ENCODE measurements around the gene RHAG.
A peak's percentile ranks its signal among the peaks of the same experiment; 100 is the strongest.
"Not testable (repeated sequence)": the region's sequence is repeated elsewhere in the genome, so short reads cannot be mapped to it uniquely, and the experiment has no call there.

Gene RHAG

GRCh38 chr6:49635978-49636712 is 494 bp downstream of the RHAG start:
- DNase-seq: peak; percentile 77

GRCh38 chr6:49635480-49635879 is 1.2 kb downstream of the RHAG start:
- DNase-seq: peak; percentile 62

- DNase-seq: peak; percentile 61
Observed at GRCh38 chr6:49634836-49635218, 1.8 kb downstream of the RHAG start.

GRCh38 chr6:49634092-49634835 is 2.4 kb downstream of the RHAG start:
- DNase-seq: peak; percentile 61

DNA sequence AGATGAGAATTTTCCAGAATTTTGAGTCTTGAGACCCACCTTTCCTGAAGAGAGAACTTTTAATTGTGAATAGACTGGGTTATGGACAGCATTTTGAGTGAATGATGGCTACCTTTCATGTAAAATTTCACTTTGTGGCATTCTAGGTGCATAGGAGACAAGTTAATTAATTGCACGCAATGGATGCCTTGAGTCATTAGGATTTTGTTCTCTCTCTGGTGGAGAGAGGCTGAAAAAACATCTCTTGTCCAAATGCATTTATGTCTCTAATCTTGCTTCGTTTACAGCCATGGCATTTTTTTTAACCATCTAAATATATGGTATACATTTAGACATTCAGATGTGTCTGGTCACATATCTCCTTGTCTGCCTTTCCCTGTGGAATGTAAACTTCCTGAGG is 3.1 kb downstream of the RHAG start:
- DNase-seq: peak; percentile 59

DNA sequence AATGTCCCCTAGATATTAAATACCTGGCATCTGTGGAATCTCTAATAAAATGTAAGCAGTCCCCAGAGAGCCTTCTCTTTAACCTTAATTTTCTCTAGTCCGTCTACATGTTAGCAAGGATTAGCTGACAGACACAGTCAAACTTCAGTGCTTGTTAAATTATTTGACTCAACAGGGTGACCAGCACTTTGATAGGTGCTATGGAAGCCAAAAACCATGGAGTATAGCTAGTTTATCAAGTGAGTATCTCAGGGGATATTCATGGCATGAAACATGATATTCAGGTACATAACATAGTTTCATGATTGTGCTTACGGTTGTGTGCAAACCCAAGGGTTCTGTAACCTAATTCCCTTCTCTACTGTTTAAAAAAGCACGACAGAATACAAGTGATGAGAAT is 3.9 kb downstream of the RHAG start:
- DNase-seq: peak; percentile 64

DNA sequence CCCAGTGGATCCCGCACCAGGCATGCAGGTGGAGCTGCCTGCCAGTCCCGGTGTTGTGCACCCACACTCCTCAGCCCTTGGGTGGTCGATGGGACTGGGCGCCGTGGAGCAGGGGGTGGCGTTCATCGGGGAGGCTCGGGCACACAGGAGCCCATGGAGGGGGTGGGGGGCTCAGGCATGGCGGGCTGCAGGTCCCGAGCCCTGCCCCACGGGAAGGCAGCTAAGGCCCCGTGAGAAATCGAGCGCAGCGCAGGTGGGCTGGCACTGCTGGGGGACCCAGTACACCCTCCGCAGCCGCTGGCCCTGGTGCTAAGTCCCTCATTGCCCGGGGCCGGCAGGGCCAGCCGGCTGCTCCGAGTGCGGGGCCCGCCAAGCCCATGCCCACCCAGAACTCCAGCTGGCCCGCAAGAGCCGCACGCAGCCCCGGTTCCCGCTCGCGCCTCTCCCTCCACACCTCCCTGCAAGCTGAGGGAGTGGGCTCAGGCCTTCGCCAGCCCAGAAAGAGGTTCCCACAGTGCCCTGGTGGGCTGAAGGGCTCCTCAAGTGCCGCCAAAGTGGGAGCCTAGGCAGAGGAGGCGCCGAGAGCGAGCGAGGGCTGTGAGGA is 7.1 kb downstream of the RHAG start:
- not testable (repeated sequence) for DNase-seq

DNA sequence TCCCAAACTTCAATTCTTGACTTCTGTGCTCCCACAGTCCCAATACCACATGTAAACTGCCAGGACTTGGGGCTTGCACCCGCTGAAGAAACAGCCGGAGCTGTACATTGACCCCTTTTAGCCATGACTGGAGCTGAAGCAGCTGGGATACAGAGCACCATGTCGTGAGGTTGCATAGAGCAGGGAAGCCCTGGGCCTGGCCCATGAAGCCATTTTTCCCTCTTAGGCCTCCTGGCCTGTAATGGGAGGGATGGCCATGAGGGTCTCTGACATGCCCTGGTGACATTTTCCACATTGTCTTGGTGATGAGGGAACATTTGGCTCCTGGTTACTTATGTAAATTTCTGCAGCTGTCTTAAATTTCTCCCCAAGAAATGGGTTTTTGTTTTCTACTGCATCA is 9.8 kb downstream of the RHAG start:
- DNase-seq: no peak

- no peak for DNase-seq
Observed at GRCh38 chr6:49618257-49618656, 18.4 kb downstream of the RHAG start.

DNA sequence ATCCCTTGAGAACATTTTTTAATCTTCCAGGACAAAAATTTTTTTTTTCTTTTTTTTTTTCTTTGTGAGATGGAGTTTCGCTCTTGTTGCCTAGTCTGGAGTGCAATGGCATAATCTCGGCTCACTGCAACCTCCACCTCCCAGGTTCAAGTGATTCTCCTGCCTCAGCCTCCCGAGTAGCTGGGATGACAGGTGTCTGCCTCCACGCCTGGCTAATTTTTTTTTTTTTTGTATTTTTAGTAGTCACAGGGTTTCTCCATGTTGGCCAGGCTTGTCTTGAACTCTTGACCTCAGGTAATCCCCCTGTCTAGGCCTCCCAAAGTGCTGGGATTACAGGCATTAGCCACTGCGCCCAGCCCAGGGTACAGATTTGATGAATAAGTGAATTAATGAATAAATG is 22.5 kb downstream of the RHAG start:
- not testable (repeated sequence) for DNase-seq

GRCh38 chr6:49609285-49609684 is 27.4 kb downstream of the RHAG start:
- no peak for DNase-seq

- DNase-seq: not testable (repeated sequence)
Observed at GRCh38 chr6:49608275-49608674, 28.4 kb downstream of the RHAG start.

DNA sequence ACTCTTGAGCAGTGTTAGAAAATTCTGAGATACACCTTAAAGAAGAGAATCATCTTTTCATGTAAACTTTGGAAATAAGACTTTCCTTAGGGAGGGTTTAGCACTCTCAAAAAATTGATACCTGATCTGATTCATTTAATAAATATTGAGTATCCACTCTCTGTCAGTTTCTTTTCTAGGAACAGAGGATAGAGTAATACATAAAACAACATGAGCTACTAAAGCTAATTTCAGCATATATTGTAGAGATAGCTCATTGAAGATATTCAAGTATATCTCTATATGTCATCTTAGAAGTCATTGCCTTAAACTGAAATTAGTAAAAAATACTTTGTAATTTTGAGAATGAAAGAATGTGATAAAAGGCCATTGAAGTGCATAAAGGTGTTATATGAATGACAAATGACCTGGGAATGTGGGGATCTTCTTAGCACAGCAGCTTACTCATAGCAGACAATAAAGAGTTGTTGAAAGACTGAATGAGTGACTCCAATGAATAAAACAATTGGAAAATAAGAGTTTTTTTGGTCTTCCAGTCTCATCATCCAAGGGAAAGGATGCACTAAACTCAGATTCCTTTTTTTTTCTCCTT is 29.2 kb downstream of the RHAG start:
- DNase-seq: no peak

DNA sequence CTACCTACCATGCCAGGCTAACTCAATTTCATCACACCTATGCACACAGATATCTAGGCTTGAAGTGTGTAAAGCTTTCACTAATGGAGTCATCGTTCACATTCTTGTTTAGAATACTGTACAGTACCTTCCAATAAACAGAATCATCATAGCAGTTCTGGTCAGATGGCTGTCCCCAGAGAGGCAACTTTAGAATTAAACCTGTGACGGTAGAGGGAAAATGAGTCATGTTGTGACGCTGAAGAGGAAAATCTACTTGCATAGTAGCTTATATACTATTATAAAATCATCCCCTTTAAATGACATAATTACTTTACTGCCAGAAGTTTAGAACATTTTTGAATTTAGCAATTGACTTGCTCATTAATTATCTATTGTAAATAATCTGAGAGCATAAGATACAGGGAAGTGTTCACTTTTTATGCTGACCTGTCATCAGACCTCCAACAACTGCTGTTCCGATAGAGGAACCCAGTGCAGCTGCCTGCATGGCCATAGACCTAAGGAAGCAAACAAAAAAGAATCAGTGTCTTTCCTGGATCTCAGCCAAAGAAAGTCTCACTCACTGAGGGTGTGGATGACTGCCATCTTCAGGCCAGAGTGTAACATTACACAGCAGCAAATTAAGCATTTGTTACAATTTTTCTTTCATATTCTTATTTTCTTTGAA is 29.8 kb downstream of the RHAG start:
- peak; percentile 92 for DNase-seq

- not testable (repeated sequence) for DNase-seq
Observed at GRCh38 chr6:49604080-49604479, 32.6 kb downstream of the RHAG start.

DNA sequence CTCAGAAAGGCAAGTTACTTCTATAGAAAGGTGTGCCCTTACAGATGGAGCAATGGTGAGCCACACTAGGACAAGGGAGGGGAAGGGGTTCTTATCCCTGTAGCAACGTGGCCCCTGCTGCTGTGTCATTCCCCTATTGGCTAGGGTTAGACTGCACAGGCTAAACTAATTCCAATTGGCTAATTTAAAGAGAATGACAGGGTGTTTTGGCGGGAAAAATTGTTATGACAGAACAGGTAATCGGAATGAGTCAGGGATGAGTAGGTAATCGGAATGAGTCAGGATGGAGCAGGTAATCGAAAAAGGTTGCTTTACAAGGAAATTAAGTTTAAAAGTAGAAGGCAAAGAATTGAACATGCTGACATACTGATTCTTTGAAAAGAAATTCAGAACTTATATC is 49.4 kb downstream of the RHAG start:
- not testable (repeated sequence) for DNase-seq

DNA sequence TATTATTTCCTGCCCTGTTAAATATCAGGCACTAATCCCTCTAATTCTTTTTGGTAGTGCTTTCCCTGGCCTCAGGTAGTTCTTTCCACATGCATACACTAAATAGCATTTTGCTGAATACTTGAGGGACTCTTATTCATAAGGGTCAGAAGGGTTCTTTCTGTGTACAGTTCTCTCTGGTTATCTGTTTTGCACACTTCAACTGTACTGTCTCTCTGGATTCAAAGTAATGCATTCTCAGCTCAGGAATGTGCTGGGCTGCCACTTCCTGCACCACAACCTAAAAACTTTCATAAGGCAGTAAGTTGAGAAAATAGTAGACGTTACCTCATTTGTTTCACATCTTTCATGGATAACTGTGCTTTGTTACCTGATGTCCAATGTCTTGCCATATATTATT is 54.1 kb downstream of the RHAG start:
- no peak for DNase-seq

DNA sequence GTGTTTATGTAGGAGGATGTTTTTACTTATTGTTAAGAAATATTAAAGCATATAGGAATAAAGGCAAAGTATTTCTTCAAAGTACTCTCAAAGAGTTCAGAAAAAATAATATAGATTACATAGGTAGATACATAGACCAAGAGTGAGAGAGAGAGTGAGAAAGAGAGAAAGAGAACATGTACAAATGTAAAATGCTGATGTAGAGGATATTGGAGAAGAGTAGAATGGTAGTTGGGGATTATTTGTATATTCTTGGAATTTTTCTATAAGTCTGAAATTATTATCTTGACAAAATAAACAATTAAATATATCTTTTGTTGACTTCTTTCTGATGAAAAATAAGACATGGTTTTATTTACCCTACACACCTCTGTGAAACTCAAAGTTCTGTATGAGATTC is 57.0 kb downstream of the RHAG start:
- DNase-seq: no peak

GRCh38 chr6:49576618-49577017 is 60.0 kb downstream of the RHAG start:
- no peak for DNase-seq

DNA sequence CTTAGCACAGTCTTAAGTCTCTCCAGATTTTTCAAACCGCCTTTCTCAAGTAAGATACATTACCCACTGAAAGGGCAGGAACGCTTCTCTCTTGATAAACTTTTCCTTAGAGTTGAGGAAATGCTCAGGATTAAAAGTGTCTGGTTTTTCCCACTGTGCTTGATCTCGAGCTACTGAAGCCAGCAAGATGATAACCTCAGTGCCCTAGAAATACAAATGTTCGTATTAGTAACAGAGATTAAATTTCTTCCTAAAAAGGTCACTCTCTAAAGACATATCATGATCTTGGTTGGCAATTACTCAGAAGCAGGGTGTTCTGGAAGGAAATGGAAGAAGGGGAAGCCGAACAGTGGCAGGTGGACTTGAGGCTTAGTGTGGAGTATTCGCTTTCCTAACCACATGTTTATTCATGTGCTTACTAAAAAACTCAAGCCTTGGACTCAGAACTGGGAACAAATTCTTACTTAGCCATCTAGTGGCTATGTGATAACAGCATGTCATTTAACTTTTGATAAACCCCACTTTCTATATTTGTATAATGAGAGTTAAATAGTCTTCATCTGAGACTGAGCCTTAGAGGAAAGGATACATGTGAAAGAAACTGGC is 66.1 kb downstream of the RHAG start:
- DNase-seq: peak; percentile 64

DNA sequence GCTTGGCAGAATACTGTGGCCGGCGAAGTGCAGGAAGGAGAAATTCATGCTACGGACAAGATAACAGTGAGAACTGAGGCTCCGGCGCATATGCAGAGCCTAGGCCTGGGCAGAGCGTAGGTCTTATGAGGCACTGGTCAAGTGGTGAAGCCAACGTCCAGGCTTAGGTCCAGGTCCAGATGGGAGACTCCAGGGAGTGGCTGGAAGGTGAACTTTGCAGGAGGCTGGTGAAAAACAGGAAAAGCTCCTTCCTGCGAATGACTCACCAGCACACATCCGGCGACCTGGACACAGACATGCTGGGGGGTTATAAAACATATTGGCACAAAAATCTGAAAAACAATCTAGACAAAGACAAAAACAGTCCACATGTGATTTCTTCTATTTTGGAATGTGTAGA is 70.8 kb downstream of the RHAG start:
- DNase-seq: no peak

DNA sequence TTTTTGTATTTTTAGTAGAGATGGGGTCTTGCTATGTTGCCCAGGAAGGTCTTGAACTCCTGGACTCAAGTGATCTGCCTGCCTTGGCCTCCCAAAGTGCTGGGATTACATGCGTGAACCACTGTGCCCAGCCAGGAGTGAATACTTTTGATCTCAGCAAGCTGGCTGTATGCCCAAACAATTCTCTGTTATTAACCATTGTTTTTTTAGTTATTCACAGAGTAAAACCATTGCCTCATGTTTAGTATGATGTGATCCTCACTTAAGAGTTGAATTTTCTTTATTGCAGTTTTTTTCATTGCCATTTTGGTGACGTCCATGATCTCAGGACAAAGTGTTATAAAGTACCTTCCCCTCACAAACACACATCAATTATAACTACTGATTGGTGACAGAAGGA is 71.4 kb downstream of the RHAG start:
- no peak for DNase-seq

- no peak for DNase-seq
Observed at GRCh38 chr6:49564552-49564951, 72.1 kb downstream of the RHAG start.

Measured in OCI-M1 (cell line).